Measurements from ENCODE around the gene IGSF21. TPM values are rescaled to one million over a fixed set of nuclear protein-coding genes. Genes with fewer than 3 reads are reported as not detected.

The IGSF21 gene
- total and polyA plus RNA-seq, 2 of the 8 experiments (the other 6 are each of a cell fraction or from before 2014, with no cell fraction given) = 22.5 to 28.5 TPM

DNA sequence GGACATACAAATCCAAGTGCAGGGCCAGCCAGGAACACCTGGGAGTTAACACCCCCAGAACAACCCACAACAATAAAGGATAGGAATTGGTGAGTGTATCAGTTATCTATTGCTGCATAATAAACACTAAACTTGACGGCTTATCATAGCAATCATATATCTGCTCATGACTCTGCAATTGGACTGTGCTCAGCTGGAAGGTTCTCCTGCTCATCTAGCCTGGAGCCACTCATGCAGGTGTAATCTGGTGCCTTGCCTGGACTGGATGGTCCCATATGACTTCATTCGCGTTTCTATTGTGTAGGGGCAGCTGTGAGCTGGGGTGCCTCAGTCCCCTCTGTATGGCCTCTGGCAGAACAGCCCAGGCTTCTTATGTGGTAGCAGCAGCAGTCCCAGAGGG is 296.9 kb downstream of the IGSF21 start:
- H3K56ac ChIP-seq (replicated peaks; ENCODE audit: insufficient read length, low read depth, low read length) = no peak overlapping the region
- H3K36me3 ChIP-seq (ENCODE audit: control insufficient read depth in 2 of 4, insufficient read depth in 4 of 4, low read length in 3 of 4) = no peaks in the 10 kb centered on the region
- no peak overlapping the region for H3K9ac ChIP-seq (replicated peaks in 1 of 4; ENCODE audit: extremely low read depth in 1 of 4, low read depth in 3 of 4, low read length in 3 of 4)
- no peak overlapping the region for H3K14ac ChIP-seq (ENCODE audit: insufficient read length)
- H3K23ac ChIP-seq (ENCODE audit: insufficient read length) = no peak overlapping the region
- no peaks in the 10 kb centered on the region for H4K20me1 ChIP-seq (replicated peaks in 1 of 2; ENCODE audit: control insufficient read depth in 1 of 2, insufficient read depth in 2 of 2, low read length in 2 of 2)
- no peaks in the 10 kb centered on the region for H3K79me2 ChIP-seq (ENCODE audit: control insufficient read depth in 1 of 2, insufficient read depth in 2 of 2, low read length in 2 of 2)
- H3K18ac ChIP-seq (ENCODE audit: extremely low read depth, low read length) = no peak overlapping the region
- no peak overlapping the region for H4K5ac ChIP-seq (ENCODE audit: insufficient read length, low read depth, low read length)
- H3K4me2 ChIP-seq (ENCODE audit: insufficient read depth in 1 of 2, low read depth in 2 of 2, low read length in 2 of 2) = no peak overlapping the region
- no peak overlapping the region for H2BK15ac ChIP-seq (ENCODE audit: low read length)
- DNase-seq (ENCODE audit: low read depth in 1 of 2, low spot score in 2 of 2) (no peak), FAIRE-seq (no peak)
- no peaks in the 10 kb centered on the region; a peak in 1 of 7 replicates for H3K27me3 ChIP-seq (replicated peaks in 1 of 4; ENCODE audit: control insufficient read depth in 3 of 4, extremely low read depth in 1 of 4, insufficient read depth in 3 of 4, low read length in 3 of 4)
- H3K27ac ChIP-seq (ENCODE audit: low read depth, low read length) = no peak overlapping the region
- no peaks in the 10 kb centered on the region for H3K23me2 ChIP-seq (ENCODE audit: low read depth, low read length)
- no peak overlapping the region for H3K4me3 ChIP-seq (ENCODE audit: extremely low read depth in 1 of 4, insufficient read depth in 2 of 4, low read depth in 3 of 4, low read length in 4 of 4)
- no peak overlapping the region for H2BK5ac ChIP-seq (ENCODE audit: low read depth, low read length)
- no peak overlapping the region for H4K8ac ChIP-seq (ENCODE audit: extremely low read depth, insufficient read depth, low read length)
- no peaks in the 10 kb centered on the region for H3K79me1 ChIP-seq (ENCODE audit: low read depth, low read length)
- ChIA-PET CTCF (ENCODE audit: partially characterized antibody) (interaction anchor here (1.1 to 1.3 kb wide), 2 partner anchors 8 to 15 kb away, joined by 3 to 6 read pairs; no protein-coding TSS in a partner anchor), POLR2A (ENCODE audit: partially characterized antibody) (no interaction called here)
- peak overlapping the region; percentile 46; the same call in 1 of the 2 replicates for H2AK5ac ChIP-seq (ENCODE audit: low read depth, low read length)
- H4K91ac ChIP-seq (replicated peaks; ENCODE audit: insufficient read length, low read length) = no peak overlapping the region
- WGBS, 2 experiments (ENCODE audit: extremely low coverage in 1 of 2, insufficient coverage in 1 of 2, insufficient read length in 1 of 2, insufficient replicate concordance in 2 of 2, low coverage in 1 of 2, low lambda C conversion rate in 2 of 2, missing lambda C conversion rate in 1 of 2) = 58% methylated on average over 3 of the region's 3 CpGs; no CpG with 5 or more reads in 1 of the 2 experiments
- H2AFZ ChIP-seq (ENCODE audit: low read length) = no peak overlapping the region
- no peak overlapping the region for H2BK120ac ChIP-seq (replicated peaks; ENCODE audit: low read depth, low read length)
- H3K9me3 ChIP-seq (ENCODE audit: insufficient read depth in 2 of 2, low read depth in 1 of 2, low read length in 1 of 2) = no peaks in the 10 kb centered on the region
- no peak overlapping the region for H3K4ac ChIP-seq (replicated peaks; ENCODE audit: insufficient read length, low read depth, low read length)
- H2BK12ac ChIP-seq (ENCODE audit: low read depth, low read length) = peak overlapping the region; percentile 55; the same call in 1 of the 2 replicates
- no peak overlapping the region; the same call in 1 of the 2 replicates for H2BK20ac ChIP-seq (ENCODE audit: low read length)
- H3K4me1 ChIP-seq (replicated peaks in 1 of 4; ENCODE audit: control insufficient read depth in 3 of 4, insufficient read depth in 4 of 4, low read length in 3 of 4) = peaks cover 2 to 22% (median 9%) of the 10 kb centered on the region in 4 experiments
- TF ChIP-seq HDAC6 (IDR thresholded peaks at IDR 0.05; ENCODE audit: low read depth, low read length) = no peak
- no peak for TF ChIP-seq TAF7 (optimal IDR thresholded peaks at IDR 0.05; ENCODE audit: borderline replicate concordance, low read depth, low read length)
- TF ChIP-seq, protein P1, sequence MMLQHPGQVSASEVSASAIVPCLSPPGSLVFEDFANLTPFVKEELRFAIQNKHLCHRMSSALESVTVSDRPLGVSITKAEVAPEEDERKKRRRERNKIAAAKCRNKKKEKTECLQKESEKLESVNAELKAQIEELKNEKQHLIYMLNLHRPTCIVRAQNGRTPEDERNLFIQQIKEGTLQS (IDR thresholded peaks at IDR 0.05; ENCODE audit: insufficient read depth, low read depth, low read length) = no peak
- TF ChIP-seq CHD1 (IDR thresholded peaks at IDR 0.05; ENCODE audit: low read depth, low read length) = no peak
- no peak for TF ChIP-seq TAF1 (IDR thresholded peaks at IDR 0.05; ENCODE audit: low read depth, low read length)
